Activated T-cell treated with anti-CD3 and anti-CD28 coated beads, Interleukin-2, amount 50 U/mL, for 48 hours (primary cell): Measurements from ENCODE around the gene UTF1.

Experiments
- DNase-seq, 2 experiments: peaks; one replicate each; pipeline ENCODE4 v3.0.0-alpha.2; 2020

The UTF1 gene

DNA sequence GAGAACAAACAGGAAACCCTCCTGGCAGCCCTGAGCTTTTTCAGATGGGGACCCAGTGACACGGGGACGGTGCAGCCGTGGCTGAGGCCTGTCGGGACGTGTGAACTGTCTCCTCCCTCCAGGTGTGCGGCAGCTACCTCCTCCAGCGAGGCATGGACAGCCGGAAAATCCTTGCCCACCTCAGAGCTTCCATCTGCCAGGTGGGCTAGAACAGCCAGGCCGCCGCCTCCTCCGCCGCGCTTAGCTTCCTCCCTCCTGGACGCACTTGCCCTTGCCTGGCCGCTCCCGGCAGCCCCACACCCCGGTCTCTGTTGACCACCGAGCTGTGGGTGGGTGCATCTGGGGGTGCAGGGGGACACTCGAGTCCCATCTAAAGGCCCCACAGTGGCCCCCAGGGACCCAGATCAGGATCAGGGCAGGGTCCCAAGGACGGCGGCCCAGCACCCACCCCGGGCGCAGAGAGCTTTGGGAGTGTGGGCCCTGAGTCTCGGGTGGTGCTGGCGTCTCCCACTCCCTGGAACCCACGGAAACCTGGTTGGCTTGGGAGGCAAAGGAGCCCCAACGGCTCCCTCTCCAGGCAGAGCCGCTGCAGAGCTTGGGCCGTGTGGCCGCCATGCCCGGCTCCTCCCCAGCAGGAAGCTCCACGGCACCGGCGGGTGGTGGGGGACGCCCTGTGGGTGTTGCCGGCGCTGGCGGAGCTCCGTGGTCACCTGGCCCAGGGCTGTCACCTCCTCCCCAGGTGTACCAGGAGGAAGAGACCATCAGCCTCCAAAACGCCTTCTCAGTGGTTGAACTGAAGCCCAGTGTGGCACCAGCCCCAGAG is 32.9 kb upstream of the UTF1 start:
- DNase-seq: no peak

DNA sequence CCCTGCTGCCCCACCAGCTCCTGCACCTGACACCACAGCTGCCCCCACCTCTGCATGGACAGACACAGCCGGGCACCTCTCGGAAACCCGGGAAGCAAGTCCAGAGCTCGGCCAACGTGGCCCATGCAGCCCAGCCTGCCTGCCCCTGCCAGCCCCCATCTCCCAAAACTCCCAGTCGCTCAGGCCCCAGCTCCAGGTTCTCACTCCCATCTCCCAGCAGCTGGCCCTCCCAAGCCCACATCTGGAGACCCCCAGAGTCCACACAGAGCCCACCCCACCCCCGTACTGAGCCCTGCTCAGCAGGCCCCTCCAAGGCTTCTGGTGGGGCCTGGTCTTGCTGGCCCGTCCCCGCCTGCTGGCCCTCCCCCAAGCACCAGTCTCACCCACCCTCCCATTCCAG is 32.2 kb upstream of the UTF1 start:
- no peak for DNase-seq

GRCh38 chr10:133198206-133198605 is 31.8 kb upstream of the UTF1 start:
- no peak for DNase-seq

- no peak for DNase-seq
Observed at GRCh38 chr10:133198621-133199487, 31.2 kb upstream of the UTF1 start.

GRCh38 chr10:133199488-133199885 is 30.5 kb upstream of the UTF1 start:
- no peak for DNase-seq

DNA sequence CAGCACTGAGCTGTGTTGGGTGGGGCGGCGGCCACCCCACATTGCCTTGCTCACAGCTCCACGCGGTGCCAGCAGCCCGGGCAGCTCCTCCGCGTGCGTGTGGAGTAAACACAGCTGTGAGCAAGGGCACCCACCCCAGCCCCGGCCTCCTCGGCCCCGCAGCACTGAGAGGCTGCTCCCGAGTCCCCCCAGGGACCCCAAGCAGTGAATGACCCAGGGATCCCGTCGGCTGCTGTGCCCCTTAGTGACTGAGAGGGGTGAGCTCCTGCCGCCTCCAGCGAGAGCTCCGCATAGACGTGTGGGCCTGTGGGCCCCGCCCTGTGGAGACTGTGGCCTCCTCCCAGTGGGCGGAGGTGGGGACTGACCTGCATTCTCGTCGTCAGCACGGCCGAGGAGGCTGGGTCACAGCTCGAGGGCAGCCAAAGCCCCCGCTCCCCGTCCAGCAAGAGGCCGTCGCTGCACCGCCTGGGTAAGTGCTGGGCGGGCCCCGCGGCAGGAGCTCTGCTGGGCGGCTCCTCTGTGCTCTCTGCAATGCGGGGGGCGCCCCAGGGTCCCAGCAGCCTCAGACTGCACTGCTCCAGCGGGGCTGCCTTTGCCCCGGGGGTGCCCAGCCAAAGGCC is 29.9 kb upstream of the UTF1 start:
- no peak for DNase-seq

GRCh38 chr10:133200621-133201031 is 29.4 kb upstream of the UTF1 start:
- no peak for DNase-seq

- no peak for DNase-seq
Observed at GRCh38 chr10:133201151-133201947, 28.7 kb upstream of the UTF1 start.

- no peak for DNase-seq
Observed at GRCh38 chr10:133201948-133202725, 27.9 kb upstream of the UTF1 start.

- no peak for DNase-seq
Observed at GRCh38 chr10:133202778-133203651, 27.0 kb upstream of the UTF1 start.

DNA sequence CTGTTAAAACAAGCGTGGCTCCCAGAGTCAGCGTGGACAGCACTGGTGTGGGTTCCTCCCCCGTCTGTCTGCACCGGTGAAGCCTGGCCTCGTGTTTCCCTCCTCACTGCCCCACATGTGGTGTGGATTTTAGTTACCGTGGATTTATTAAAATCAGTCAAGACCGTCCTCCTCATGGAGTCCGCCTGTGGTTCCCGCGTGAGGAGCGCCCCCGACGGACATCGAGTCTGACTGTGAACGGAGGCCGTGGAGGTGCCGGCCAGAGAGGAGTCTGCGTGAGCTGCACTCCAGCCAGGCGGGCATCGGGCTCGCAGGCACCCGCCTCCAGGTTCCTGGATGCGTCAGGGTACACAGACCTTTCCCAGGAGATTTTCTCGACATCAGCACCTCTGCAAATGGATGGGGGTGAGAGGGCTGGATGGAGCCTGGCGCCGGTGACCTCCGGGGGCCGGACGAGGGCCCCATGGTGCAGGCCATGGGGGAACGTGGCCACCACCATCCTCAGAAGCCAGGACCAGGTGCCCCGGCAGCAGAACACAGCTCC is 26.3 kb upstream of the UTF1 start:
- no peak for DNase-seq

- DNase-seq: no peak
Observed at GRCh38 chr10:133204226-133205015, 25.6 kb upstream of the UTF1 start.

GRCh38 chr10:133205146-133205545 is 24.9 kb upstream of the UTF1 start:
- no peak for DNase-seq

- no peak for DNase-seq
Observed at GRCh38 chr10:133206356-133207040, 23.5 kb upstream of the UTF1 start.

GRCh38 chr10:133207041-133207600 is 22.9 kb upstream of the UTF1 start:
- DNase-seq: no peak

DNA sequence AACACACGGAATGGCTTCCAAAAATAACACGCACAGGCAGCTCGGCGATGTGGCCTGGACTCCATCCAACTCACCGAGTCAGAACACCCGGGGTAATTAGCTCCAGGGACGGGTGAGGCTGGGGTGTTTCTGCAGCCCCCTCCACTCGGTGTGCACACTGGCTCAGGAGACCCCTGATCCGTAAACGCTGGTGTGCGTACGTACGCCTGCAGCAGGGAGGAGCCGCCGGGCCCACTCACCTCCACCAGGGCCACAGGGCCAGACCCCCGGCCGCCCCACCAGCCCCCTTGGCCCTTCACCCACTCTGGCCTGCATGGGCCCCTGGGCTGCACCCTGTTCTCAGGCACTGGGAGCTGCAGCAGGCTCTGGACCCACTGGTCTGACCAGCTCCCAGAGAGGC is 22.4 kb upstream of the UTF1 start:
- no peak for DNase-seq

DNA sequence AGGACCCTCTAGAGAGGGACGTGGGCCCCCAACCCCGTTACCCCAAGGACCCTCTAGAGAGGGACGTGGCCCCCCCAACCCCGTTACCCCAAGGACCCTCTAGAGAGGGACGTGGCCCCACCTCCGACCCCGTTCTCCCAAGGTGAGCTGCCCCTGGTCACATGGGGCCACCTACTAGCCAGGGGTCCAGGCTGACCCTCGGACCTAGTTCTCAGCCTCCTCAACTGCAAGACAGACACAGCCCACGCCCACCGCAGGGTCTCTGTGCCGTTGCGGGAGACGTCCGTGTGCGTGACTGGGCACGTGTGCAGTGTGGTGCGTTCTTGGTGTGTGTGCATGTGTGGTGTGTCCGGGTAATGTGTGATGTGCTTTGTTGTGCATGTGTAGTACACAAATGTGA is 21.6 kb upstream of the UTF1 start:
- no peak for DNase-seq

GRCh38 chr10:133209117-133209516 is 20.9 kb upstream of the UTF1 start:
- DNase-seq: no peak

DNA sequence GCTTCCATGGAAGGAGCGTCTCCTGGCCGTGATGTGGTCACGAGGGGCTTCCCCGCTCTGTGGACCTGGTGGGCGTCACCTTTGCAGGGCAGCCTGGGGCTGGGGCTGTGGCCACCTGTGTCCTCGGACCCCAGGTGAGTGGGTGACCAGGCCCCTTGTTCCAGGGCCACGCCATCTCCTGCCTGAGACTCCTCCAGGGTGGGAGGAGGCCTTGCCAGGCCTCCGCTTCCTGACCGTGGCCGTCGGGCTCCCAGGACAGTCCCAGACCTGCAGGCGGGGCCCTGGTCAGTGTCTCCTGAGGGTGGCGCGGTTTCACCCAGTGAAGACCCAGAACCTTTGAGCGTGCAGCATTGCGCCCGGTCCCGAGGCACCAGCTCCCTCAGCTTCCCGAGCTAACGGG is 20.4 kb upstream of the UTF1 start:
- no peak for DNase-seq
